H9 (cell line): ENCODE measurements around the gene UTP4. TPM values are rescaled to one million over a fixed set of nuclear protein-coding genes. Genes with fewer than 3 reads are reported as not detected.

Experiments
- DNase-seq: peaks from one replicate; pipeline ENCODE4 v3.0.0-alpha.2; 2017
- H2AFZ ChIP-seq: one replicate; pipeline ENCODE4 v1.6.1; 2013; ENCODE audit warnings: mild to moderate bottlenecking, low read length, control low read depth, moderate library complexity
- H2AK5ac ChIP-seq: 2 replicates; pipeline ENCODE4 v1.6.1; 2013; ENCODE audit warnings: low read length, control low read depth, mixed read lengths; ENCODE audit not compliant: insufficient read length
- H2BK120ac ChIP-seq: one replicate; pipeline ENCODE4 v1.6.1; 2013; ENCODE audit warnings: low read depth, mild to moderate bottlenecking, low read length, control low read depth, inconsistent platforms; ENCODE audit not compliant: poor library complexity, severe bottlenecking
- H2BK12ac ChIP-seq: 2 replicates; pipeline ENCODE4 v1.6.1; 2013; ENCODE audit warnings: low read length, control low read depth, mixed read lengths, low read depth; ENCODE audit not compliant: insufficient read length
- H2BK15ac ChIP-seq: 2 replicates; pipeline ENCODE4 v1.6.1; 2013; ENCODE audit warnings: low read depth, low read length, control low read depth
- H2BK20ac ChIP-seq: one replicate; pipeline ENCODE4 v1.6.1; 2013; ENCODE audit warnings: low read depth, mild to moderate bottlenecking, low read length, control low read depth, inconsistent platforms; ENCODE audit not compliant: poor library complexity, severe bottlenecking
- H2BK5ac ChIP-seq: 2 replicates; pipeline ENCODE4 v1.6.1; 2013; ENCODE audit warnings: low read length, control low read depth, mixed read lengths; ENCODE audit not compliant: insufficient read length
- H3K14ac ChIP-seq: 2 replicates; pipeline ENCODE4 v1.6.1; 2013; ENCODE audit warnings: low read length, control low read depth; ENCODE audit not compliant: insufficient read depth
- H3K18ac ChIP-seq: 2 replicates; pipeline ENCODE4 v1.6.1; 2013; ENCODE audit warnings: low read depth, mild to moderate bottlenecking, mixed read lengths, low read length, control low read depth; ENCODE audit not compliant: insufficient read length
- H3K23ac ChIP-seq: 2 replicates; pipeline ENCODE4 v1.6.1; 2013; ENCODE audit warnings: low read length, control low read depth, mixed read lengths, low read depth; ENCODE audit not compliant: insufficient read length
- H3K23me2 ChIP-seq: 2 replicates; pipeline ENCODE4 v1.6.1; 2013; ENCODE audit warnings: low read depth, mild to moderate bottlenecking, mixed read lengths, low read length, control low read depth; ENCODE audit not compliant: insufficient read length, poor library complexity, severe bottlenecking
- H3K27ac ChIP-seq: 2 replicates; pipeline ENCODE4 v1.5.1; 2013; ENCODE audit warnings: low read length, control low read depth, mixed read lengths, low read depth; ENCODE audit not compliant: insufficient read length
- H3K27me3 ChIP-seq: 2 replicates; pipeline ENCODE4 v1.6.1; 2013; ENCODE audit warnings: low read length, control low read depth, inconsistent platforms; ENCODE audit not compliant: insufficient read depth
- H3K4ac ChIP-seq: 2 replicates; pipeline ENCODE4 v1.6.1; 2013; ENCODE audit warnings: low read depth, mild to moderate bottlenecking, control low read depth, inconsistent platforms, low read length, moderate library complexity
- H3K4me1 ChIP-seq: 2 replicates; pipeline ENCODE4 v1.6.1; 2013; ENCODE audit warnings: low read length, control low read depth, inconsistent platforms; ENCODE audit not compliant: insufficient read depth
- H3K4me2 ChIP-seq: 2 replicates; pipeline ENCODE4 v1.6.1; 2013; ENCODE audit warnings: low read length, control low read depth, mixed read lengths; ENCODE audit not compliant: insufficient read length, insufficient read depth
- H3K56ac ChIP-seq: 2 replicates; pipeline ENCODE4 v1.6.1; 2013; ENCODE audit warnings: low read depth, mild to moderate bottlenecking, mixed read lengths, low read length, control low read depth; ENCODE audit not compliant: insufficient read length
- H3K79me1 ChIP-seq: 2 replicates; pipeline ENCODE4 v1.6.1; 2013; ENCODE audit warnings: low read depth, mild to moderate bottlenecking, moderate library complexity, low read length, control low read depth, inconsistent platforms; ENCODE audit not compliant: insufficient read depth, poor library complexity, severe bottlenecking
- H3K79me2 ChIP-seq: 2 replicates; pipeline ENCODE4 v1.6.1; 2013; ENCODE audit warnings: low read length, control low read depth, inconsistent platforms; ENCODE audit not compliant: insufficient read depth
- H3K9ac ChIP-seq: 2 replicates; pipeline ENCODE4 v1.6.1; 2013; ENCODE audit warnings: low read length, control low read depth, mixed read lengths; ENCODE audit not compliant: insufficient read length; ENCODE audit errors: extremely low read depth
- H3K9me3 ChIP-seq: one replicate; pipeline ENCODE4 v1.6.1; 2013; ENCODE audit warnings: low read depth, low read length, inconsistent platforms; ENCODE audit not compliant: control insufficient read depth
- H3T11ph ChIP-seq: one replicate; pipeline ENCODE4 v1.6.1; 2013; ENCODE audit warnings: mild to moderate bottlenecking, low read length, control low read depth, inconsistent platforms
- H4K20me1 ChIP-seq: one replicate; pipeline ENCODE4 v1.6.1; 2013; ENCODE audit not compliant: control insufficient read depth, insufficient read length, insufficient read depth
- H4K5ac ChIP-seq: 2 replicates; pipeline ENCODE4 v1.6.1; 2013; ENCODE audit warnings: low read depth, mild to moderate bottlenecking, mixed read lengths, low read length, control low read depth; ENCODE audit not compliant: insufficient read length
- H4K8ac ChIP-seq: replicated peaks from 2 replicates; pipeline ENCODE4 v1.6.1; 2013; ENCODE audit warnings: low read length, control low read depth, mixed read lengths, low read depth; ENCODE audit not compliant: insufficient read length
- H4K91ac ChIP-seq: 2 replicates; pipeline ENCODE4 v1.6.1; 2013; ENCODE audit warnings: low read depth, mild to moderate bottlenecking, moderate library complexity, mixed read lengths, low read length, control low read depth; ENCODE audit not compliant: insufficient read length
- H3K27ac Mint-ChIP-seq, 3 experiments: 2 replicates in 2 of 3; 3 replicates in 1 of 3; pipeline ENCODE4 v1.8.0; 2020 to 2021; ENCODE audit warnings: mixed read lengths in 3 of 3, mild to moderate bottlenecking in 1 of 3, moderate library complexity in 1 of 3
- H3K27me3 Mint-ChIP-seq: 2 replicates; pipeline ENCODE4 v1.8.0; 2021; ENCODE audit warnings: low read depth, mild to moderate bottlenecking, moderate library complexity, mixed read lengths
- H3K36me3 Mint-ChIP-seq, 3 experiments: 2 replicates in 2 of 3; 3 replicates in 1 of 3; pipeline ENCODE4 v1.8.0; 2020 to 2021; ENCODE audit warnings: low read depth in 3 of 3, mixed read lengths in 3 of 3; ENCODE audit not compliant: insufficient read depth in 1 of 3
- H3K4me1 Mint-ChIP-seq, 2 experiments: 2 replicates each; pipeline ENCODE4 v1.8.0; 2020; ENCODE audit warnings: mixed read lengths in 2 of 2
- H3K4me3 Mint-ChIP-seq, 2 experiments: 2 replicates in 1 of 2; 3 replicates in 1 of 2; pipeline ENCODE4 v1.8.0; 2020 to 2021; ENCODE audit warnings: mild to moderate bottlenecking in 2 of 2, mixed read lengths in 2 of 2, moderate library complexity in 1 of 2
- H3K9me3 Mint-ChIP-seq, 2 experiments: 2 replicates in 1 of 2; 3 replicates in 1 of 2; pipeline ENCODE4 v1.8.0; 2020; ENCODE audit warnings: mild to moderate bottlenecking in 2 of 2, mixed read lengths in 2 of 2, moderate library complexity in 1 of 2
- CTCF ChIP-seq: fragments of 200-600 bp; sonication (generic); conservative IDR thresholded peaks from 3 replicates; pipeline ENCODE4 v1.8.0; 2021; ENCODE audit warnings: antibody characterized with exemption, mild to moderate bottlenecking
- WGBS: extraction: QIAGEN DNeasy Blood & Tissue Kit; methylation state at CpG from one replicate; pipeline ENCODE4 v1.1.7; 2013; ENCODE audit warnings: missing lambda C conversion rate, low lambda C conversion rate, mixed read lengths; ENCODE audit not compliant: insufficient read length; ENCODE audit errors: extremely low coverage; 5-methylcytosine and 5-hydroxymethylcytosine counted together
- total RNA-seq: library from RNA; stranded (reverse); gene quantifications from 2 replicates; pipeline ENCODE4 v1.2.1, GENCODE V29; 2021

Gene UTP4
- total RNA-seq, 1 experiment from 2014 or later, result 94.0 TPM

GRCh38 chr16:69186642-69187445 lies 54.4 kb downstream of the UTP4 start, which contains the start of gene SNTB2:
Gene SNTB2, plus strand, starts transcription at chr16:69187164. Its CDS starts 3 bp downstream, at chr16:69187167.
- Histone ChIP-seq H3K18ac (peak within 1 kb of the TSS; percentile 88), H3K79me1 (peaks cover 3% of the 10 kb centered on the region), H3K9me3 (no peaks in the 10 kb centered on the region), H3K27me3 (no peaks in the 10 kb centered on the region), H3K4me2 (peak within 1 kb of the TSS; percentile 100), H3K79me2 (peaks cover 2% of the 10 kb centered on the region; the same call in 1 of the 2 replicates), H3K4ac (no peak within 1 kb of the TSS), H4K5ac (peak within 1 kb of the TSS; percentile 15), H2BK120ac (no peak within 1 kb of the TSS), H4K8ac (no peak within 1 kb of the TSS), H3T11ph (no peak within 1 kb of the TSS), H3K23me2 (peaks cover 12% of the 10 kb centered on the region), H4K91ac (no peak within 1 kb of the TSS), H4K20me1 (no peaks in the 10 kb centered on the region), H3K9ac (peak within 1 kb of the TSS; percentile 87), H2AK5ac (no peak within 1 kb of the TSS), H3K56ac (no peak within 1 kb of the TSS), H2BK20ac (no peak within 1 kb of the TSS), H3K23ac (no peak within 1 kb of the TSS), H2AFZ (peak within 1 kb of the TSS; percentile 86), H3K14ac (peak within 1 kb of the TSS; percentile 98), H3K4me1 (no peaks in the 10 kb centered on the region; the same call in 1 of the 2 replicates), H2BK12ac (no peak within 1 kb of the TSS), H3K27ac (peak within 1 kb of the TSS; percentile 6), H2BK15ac (no peak within 1 kb of the TSS), H2BK5ac (no peak within 1 kb of the TSS)
- peak within 1 kb of the TSS in 2 of 3 experiments; percentile 96; a peak in 5 of 7 replicates for H3K27ac Mint-ChIP-seq
- WGBS, result no CpG with 5 or more reads among the region's 69 CpGs
- H3K36me3 Mint-ChIP-seq, result peaks cover 2 to 6% (median 5%) of the 10 kb centered on the region in 3 experiments; a peak in 6 of 7 replicates
- H3K4me3 Mint-ChIP-seq, result peak within 1 kb of the TSS; percentile 89 to 90
- no peaks in the 10 kb centered on the region for H3K27me3 Mint-ChIP-seq
- DNase-seq, result peak; percentile 93
- TF ChIP-seq CTCF, result no peak
- peaks cover 18 to 25% of the 10 kb centered on the region in 2 experiments for H3K4me1 Mint-ChIP-seq
- no peaks in the 10 kb centered on the region for H3K9me3 Mint-ChIP-seq
